A172 (cell line): Measurements from ENCODE around the gene HLA-DOA. TPM values are rescaled to one million over a fixed set of nuclear protein-coding genes. Genes with fewer than 3 reads are reported as not detected.

ENCODE experiments used
- DNase-seq: peaks from one replicate; pipeline ENCODE4 v3.0.0-alpha.2; 2015; ENCODE audit warnings: low spot score
- total RNA-seq: library from RNA; depleted of rRNA; stranded (reverse); fragments of >200 nt; shearing (Covaris generic); gene quantifications from 2 replicates; pipeline ENCODE4 v1.2.3, GENCODE V29; 2014

HLA-DOA gene
- total RNA-seq, 1 experiment from 2014 or later = not detected

DNA sequence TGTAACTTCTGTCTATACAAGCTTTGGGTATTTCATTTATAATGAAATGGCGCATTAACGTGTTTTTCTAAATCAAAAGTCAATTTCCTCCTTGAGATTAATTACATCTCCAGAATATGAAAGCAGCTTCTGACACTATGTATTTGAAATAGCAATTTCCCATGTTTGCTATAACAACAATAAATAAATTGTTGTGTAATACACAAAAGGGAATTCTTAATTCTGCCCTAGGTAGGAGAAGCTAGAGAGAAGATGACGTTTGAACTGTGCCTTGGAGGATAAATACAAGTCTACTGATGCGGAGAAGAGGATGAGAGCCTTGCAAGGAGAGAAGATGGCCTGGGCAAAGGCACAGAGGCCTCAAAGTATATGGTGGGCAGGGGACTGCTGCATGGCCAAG lies 7.6 kb upstream of the HLA-DOA start:
- no peak for DNase-seq

- no peak for DNase-seq
These were observed 6.4 kb upstream of the HLA-DOA start for GRCh38 chr6:33015798-33016197.

GRCh38 chr6:33014841-33015634 lies 5.6 kb upstream of the HLA-DOA start:
- peak; percentile 73 for DNase-seq

DNA sequence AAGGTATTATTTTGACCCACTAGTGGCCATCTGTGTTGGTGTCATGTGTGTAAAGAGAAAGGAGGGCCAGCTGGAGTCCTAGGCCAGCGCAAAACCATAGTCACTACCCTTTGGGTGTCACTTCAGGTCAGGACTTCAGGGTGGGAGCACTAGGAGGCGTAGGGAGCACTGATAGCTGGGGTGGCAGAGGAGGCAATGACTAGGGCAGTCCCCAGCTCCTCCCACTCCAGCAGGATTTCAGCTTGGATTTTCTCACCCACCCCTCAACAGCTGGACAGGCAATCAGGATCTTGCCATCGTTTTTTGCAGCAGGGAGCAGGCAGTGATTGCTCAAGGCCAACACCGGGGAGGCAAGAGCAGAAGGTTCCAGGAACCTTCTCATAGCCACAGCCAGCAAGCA lies 4.2 kb upstream of the HLA-DOA start:
- no peak for DNase-seq

DNA sequence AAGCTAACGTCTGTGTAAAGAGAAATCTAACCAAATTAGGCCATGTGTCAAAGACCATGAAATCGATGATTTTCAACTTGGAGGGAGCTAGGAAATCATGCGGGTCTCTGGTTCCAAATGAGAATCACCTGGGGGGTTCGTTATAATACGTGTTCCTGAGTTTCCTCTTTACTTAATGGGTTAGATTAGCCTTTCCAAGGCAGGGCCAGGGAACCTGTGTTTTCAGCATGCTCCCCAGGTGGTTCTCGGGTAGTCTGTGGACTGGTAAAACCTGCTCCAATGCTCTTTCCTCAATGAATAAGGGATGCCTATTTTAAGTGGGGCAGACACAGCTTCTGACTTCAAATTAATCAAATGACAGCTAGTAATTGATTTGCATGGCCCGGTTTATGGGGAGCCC lies 965 bp upstream of the HLA-DOA start:
- DNase-seq = no peak

DNA sequence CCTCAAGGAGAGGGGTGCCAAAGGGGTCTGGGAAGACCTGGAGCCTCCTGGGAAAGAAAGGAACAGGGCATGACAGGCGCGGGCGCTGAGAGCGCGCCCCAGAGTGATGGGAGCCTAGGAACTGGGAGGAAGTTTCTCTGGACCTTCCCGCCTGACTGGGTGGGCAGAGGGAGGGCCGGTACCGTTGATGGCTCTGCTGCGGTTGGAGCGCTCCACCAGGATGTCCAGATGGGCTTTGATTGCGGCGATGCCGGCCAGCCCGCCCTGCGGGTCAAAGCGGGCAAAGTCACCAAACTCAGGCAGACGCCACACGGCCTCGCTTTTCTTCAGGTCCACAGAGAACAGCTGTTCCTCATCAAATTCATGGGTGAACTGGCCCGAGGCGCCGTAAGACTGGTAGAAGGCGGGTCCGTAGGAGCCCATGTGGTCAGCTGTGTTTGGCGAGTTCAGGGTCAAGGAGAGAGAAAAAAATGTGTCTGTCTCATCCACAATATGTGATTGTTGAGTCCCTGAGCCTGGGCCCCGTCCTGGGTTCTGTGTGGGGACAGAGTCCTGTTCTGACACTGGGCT lies 1.5 kb downstream of the HLA-DOA start:
- no peak for DNase-seq

DNA sequence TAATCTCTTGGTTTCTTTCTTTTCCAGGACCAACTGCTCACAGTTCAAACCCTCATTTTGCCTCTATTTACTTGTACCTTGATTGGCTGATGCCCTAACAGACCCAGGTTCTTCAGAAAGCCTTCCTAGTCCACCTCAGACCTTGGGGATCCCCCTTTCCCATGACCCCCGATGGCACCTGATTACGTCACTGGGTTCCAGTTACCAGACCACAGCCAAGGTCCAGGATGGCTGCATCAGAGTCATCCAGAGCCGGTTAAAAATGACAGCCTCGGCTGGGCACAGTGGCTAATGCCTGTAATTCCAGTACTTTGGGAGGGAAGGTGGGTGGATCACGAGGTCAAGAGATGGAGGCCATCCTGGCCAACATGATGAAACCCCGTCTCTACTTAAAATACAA lies 4.5 kb downstream of the HLA-DOA start:
- DNase-seq = no peak

GRCh38 chr6:33001685-33002084 lies 7.7 kb downstream of the HLA-DOA start:
- DNase-seq = no peak

DNA sequence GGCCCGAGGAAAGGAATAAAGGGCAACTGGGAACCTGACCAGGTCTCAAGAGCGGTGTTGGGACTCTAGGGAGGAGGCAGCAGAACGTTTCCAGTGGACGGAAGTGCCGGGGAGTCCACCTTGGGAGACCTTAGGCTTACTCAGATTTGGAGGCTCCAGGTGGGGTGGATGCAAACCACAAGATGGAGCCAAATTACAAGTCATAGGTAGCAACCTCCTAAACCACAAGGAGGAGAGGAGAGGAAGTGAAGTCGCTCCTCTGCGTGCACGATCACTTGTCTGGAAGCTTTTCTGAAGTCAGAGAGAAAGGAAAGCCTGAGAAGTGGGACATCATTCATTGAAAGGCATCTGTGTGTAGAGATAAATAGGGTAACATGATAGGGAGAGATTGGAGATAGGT lies 9.3 kb downstream of the HLA-DOA start:
- no peak for DNase-seq

- DNase-seq = no peak
These were observed 13.9 kb downstream of the HLA-DOA start for GRCh38 chr6:32995448-32995847.

- DNase-seq = no peak
These were observed 15.9 kb downstream of the HLA-DOA start for GRCh38 chr6:32993363-32993973.

- no peak for DNase-seq
These were observed 17.4 kb downstream of the HLA-DOA start for GRCh38 chr6:32991972-32992371.

GRCh38 chr6:32989368-32989767 lies 20.0 kb downstream of the HLA-DOA start:
- no peak for DNase-seq

DNA sequence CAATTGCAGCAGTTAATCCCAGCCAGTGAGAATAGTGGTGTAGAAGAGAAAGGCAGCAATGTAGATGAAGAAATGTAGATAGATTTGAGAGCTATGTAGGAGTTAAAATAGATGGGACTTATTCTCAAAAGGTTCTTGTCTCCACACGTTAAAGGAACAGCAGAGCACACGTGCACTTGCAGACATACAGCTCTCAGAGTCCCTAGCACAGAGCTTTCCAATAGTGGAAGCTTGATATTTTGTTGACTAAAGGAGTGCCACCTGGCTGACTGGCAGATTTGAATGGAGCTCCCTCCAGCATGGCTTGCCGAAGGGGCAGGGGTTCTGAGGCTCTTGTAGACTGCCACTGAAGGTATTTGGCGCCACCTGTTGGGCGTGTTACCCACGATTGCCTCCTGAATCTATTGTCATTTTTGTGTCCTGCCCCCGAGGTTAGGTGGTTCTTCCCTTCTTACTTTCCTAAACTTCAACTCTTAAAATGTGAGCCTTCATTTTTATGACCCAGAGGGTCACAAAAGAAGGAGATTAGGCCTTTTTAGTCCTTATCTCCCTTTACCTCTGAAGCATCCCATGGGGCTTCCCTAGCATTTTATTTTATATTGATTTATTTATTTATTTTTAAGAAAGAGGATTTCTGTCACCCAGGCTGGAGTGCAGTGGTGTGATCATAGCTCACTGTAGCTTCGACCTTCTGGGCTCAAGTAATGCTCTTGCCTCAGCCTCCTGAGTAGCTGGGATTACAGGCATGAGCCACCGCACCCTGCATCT lies 24.6 kb downstream of the HLA-DOA start:
- peak; percentile 79 for DNase-seq

GRCh38 chr6:32983964-32984621 lies 25.3 kb downstream of the HLA-DOA start:
- DNase-seq = no peak

DNA sequence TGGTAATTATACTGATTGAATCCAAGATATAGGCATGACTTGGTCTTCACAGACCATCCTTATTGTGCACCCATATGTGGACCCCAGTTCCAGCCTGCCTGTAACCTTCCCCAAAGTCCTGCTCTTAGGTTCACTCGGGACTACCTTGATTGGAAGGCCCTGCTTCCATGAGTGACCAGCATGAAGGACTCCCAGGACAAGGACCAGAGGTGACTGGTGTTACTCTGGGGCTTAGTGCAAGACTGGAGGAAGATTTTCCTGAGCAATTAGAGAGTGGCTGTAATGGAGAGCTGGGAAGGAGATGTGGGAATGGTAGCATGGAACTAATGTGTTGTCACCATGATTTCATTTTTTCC lies 25.9 kb downstream of the HLA-DOA start:
- DNase-seq = no peak

- no peak for DNase-seq
These were observed 26.5 kb downstream of the HLA-DOA start for GRCh38 chr6:32982702-32983492.

DNA sequence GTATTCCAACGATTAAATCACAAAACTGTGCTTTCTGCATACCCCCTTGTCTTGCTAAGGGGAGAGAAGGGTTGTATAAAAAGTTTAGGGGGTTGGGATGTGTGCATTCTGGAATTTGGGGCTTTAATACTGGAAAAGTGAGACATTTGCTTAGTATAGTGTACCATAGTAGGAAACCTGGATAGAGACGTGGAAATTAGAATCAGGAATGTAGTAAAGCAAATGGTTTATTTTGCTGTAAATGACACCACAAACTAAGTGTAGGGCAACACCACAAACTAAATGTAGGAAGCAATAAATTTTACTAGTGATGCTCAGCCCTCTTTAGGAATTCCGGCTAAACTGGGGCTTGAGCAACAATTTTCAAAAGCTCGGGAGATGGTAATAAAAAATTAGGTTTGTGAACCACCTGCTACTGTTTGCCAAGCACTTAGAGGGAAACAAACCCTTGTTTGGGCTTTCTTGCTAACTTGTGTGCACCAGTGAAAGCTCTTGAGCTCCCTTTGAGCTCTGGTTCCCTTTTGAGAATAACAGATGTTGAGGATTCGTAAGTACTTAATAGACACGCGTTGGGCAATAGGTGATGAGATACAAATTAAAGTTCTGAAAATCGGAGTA lies 27.2 kb downstream of the HLA-DOA start:
- no peak for DNase-seq

- no peak for DNase-seq
These were observed 28.8 kb downstream of the HLA-DOA start for GRCh38 chr6:32980488-32981038.

DNA sequence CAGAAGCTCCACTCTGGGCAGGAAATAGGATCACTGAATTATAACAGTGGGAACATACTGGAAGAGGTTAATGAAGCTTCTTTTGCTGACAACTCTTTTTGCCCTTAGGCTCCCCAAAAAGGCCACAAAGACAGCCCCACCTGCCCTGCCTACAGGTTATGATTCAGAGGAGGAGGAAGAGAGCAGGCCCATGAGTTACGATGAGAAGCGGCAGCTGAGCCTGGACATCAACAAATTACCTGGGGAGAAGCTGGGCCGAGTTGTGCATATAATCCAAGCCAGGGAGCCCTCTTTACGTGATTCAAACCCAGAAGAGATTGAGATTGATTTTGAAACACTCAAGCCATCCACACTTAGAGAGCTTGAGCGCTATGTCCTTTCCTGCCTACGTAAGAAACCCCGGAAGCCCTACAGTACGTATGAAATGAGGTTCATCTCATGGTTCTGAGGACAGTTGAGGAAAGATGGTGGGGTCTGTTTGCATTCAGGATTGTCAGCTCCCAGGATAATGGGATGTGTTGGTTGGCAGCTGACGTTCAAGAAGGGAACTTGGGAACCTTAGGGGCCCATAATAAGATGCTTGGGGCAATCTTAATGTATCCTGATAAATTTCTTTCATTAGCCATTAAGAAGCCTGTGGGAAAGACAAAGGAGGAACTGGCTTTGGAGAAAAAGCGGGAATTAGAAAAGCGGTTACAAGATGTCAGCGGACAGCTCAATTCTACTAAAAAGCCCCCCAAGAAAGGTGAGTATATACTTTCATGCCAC lies 29.5 kb downstream of the HLA-DOA start:
- no peak for DNase-seq
